K562 (cell line): ENCODE results near the gene ANKLE2. TPM values are rescaled to one million over a fixed set of nuclear protein-coding genes. Genes with fewer than 3 reads are reported as not detected.
A peak's percentile ranks its signal among the peaks of the same experiment; 100 is the strongest.

ENCODE experiments used
- ATAC-seq: fragments of 200-7000 bp; cut with Tn5 transposase; 3 replicates; pipeline ENCODE4 v1.9.1; 2020; ENCODE audit warnings: moderate library complexity
- BruUV-seq: library from RNA; stranded (reverse); fragments of 400-500 nt; replicated peaks from 2 replicates; lab custom pipeline; 2021; lab: Mats Ljungman, UMichigan
- CTCF ChIA-PET: fragments of 300-600 bp; formaldehyde crosslinking; extraction: SDS; loops from one replicate; lab custom pipeline; 2021; ENCODE audit warnings: low intra/inter-chr PET ratio; lab: Yijun Ruan, JAX
- POLR2A ChIA-PET: fragments of 300-600, 350-650 bp; sonication (Branson Sonifier 250); formaldehyde crosslinking; extraction: SDS; loops from one replicate; lab custom pipeline; 2021; ENCODE audit warnings: antibody characterized with exemption, inconsistent platforms; lab: Yijun Ruan, JAX
- DNase-seq, 4 experiments: peaks; one replicate each; pipeline versions ENCODE4 v3.0.0 to v3.0.0-alpha.2; 2011 to 2018; ENCODE audit warnings: low spot score in 3 of 4, mixed read lengths in 3 of 4; ENCODE audit errors: extremely low read depth in 1 of 4
- FAIRE-seq: peaks from 2 replicates; lab custom pipeline; 2011; peaks lifted over from hg19 to GRCh38; lab: Jason Lieb, UNC
- H2AFZ ChIP-seq: 2 replicates; pipeline ENCODE4 v1.6.0; 2011; ENCODE audit warnings: low read depth, low read length, control low read depth, inconsistent platforms
- H3K27ac ChIP-seq: fragments of 200-600 bp; 3 replicates; pipeline ENCODE4 v1.8.0; 2011; ENCODE audit warnings: low read depth, mild to moderate bottlenecking, control low read depth, inconsistent platforms, low read length, moderate library complexity, mixed read lengths; ENCODE audit errors: extremely low read depth
- H3K27me3 ChIP-seq, 2 experiments: fragments of 300-600 bp in 1 of 2; 2 replicates in 1 of 2; 3 replicates in 1 of 2; pipeline versions ENCODE4 v1.6.0 to v1.8.0; 2011; ENCODE audit warnings: inconsistent platforms in 2 of 2, low read length in 2 of 2, mild to moderate bottlenecking in 1 of 2, mixed read lengths in 1 of 2, moderate library complexity in 1 of 2; ENCODE audit not compliant: control insufficient read depth in 2 of 2, insufficient read depth in 2 of 2
- H3K36me3 ChIP-seq: fragments of 300-600 bp; 3 replicates; pipeline ENCODE4 v1.8.0; 2011; ENCODE audit warnings: mild to moderate bottlenecking, low read length, inconsistent platforms; ENCODE audit not compliant: control insufficient read depth, insufficient read depth
- H3K4me1 ChIP-seq, 2 experiments: fragments of 200-600 bp in 1 of 2; replicated peaks in 1 of 2; 2 replicates in 1 of 2; 3 replicates in 1 of 2; pipeline versions ENCODE4 v1.5.1 to v1.8.0; 2011; ENCODE audit warnings: inconsistent platforms in 2 of 2, low read length in 2 of 2, mild to moderate bottlenecking in 1 of 2, mixed read lengths in 1 of 2, moderate library complexity in 1 of 2; ENCODE audit not compliant: control insufficient read depth in 2 of 2, insufficient read depth in 2 of 2
- H3K4me2 ChIP-seq: 2 replicates; pipeline ENCODE4 v1.6.1; 2011; ENCODE audit warnings: low read length, control low read depth, inconsistent platforms, mixed read lengths; ENCODE audit not compliant: insufficient read depth
- H3K4me3 ChIP-seq: fragments of 200-600 bp; sonication (generic), shearing (Covaris generic); 2 replicates; pipeline ENCODE4 v1.5.1; 2016; ENCODE audit warnings: control low read depth, inconsistent platforms
- H3K79me2 ChIP-seq: fragments of 200-600 bp; 3 replicates; pipeline ENCODE4 v1.8.0; 2011; ENCODE audit warnings: low read length, inconsistent platforms; ENCODE audit not compliant: control insufficient read depth, insufficient read depth
- H3K9ac ChIP-seq, 2 experiments: 2 replicates each; pipeline versions ENCODE4 v1.6.0 to v1.6.1; 2011; ENCODE audit warnings: low read depth in 2 of 2, low read length in 2 of 2, control low read depth in 1 of 2, inconsistent platforms in 1 of 2, mild to moderate bottlenecking in 1 of 2, mixed read lengths in 1 of 2; ENCODE audit not compliant: insufficient read depth in 1 of 2
- H3K9me1 ChIP-seq: one replicate; pipeline ENCODE4 v1.6.0; 2011; ENCODE audit warnings: inconsistent platforms, mild to moderate bottlenecking, low read length, moderate library complexity; ENCODE audit not compliant: control insufficient read depth, insufficient read depth
- H3K9me3 ChIP-seq: replicated peaks from 2 replicates; pipeline ENCODE4 v1.5.1; 2011; ENCODE audit warnings: low read depth, low read length, inconsistent platforms; ENCODE audit not compliant: control insufficient read depth, insufficient read depth
- H4K20me1 ChIP-seq: replicated peaks from 2 replicates; pipeline ENCODE4 v1.6.1; 2011; ENCODE audit warnings: low read length, inconsistent platforms, mixed read lengths; ENCODE audit not compliant: control insufficient read depth, insufficient read depth
- C11orf30 ChIP-seq: fragments of 450-650 bp; IDR thresholded peaks from 2 replicates; pipeline ENCODE4 v1.6.1; 2016; ENCODE audit warnings: low read depth, mild to moderate bottlenecking
- MAFF ChIP-seq: IDR thresholded peaks from 2 replicates; pipeline ENCODE4 v1.6.1; 2012; ENCODE audit warnings: low read length, improper control_type of control experiment
- MCM3 ChIP-seq: fragments of 450-650 bp; IDR thresholded peaks from 2 replicates; pipeline ENCODE4 v1.6.1; 2016
- NCOA6 ChIP-seq: fragments of 450-650 bp; IDR thresholded peaks from 2 replicates; pipeline ENCODE4 v1.6.1; 2017; ENCODE audit warnings: mild to moderate bottlenecking
- NCOR1 ChIP-seq: fragments of 450-650 bp; IDR thresholded peaks from 2 replicates; pipeline ENCODE4 v1.6.1; 2016; ENCODE audit warnings: mild to moderate bottlenecking, moderate library complexity
- RFX7 ChIP-seq: fragments of 250-450 bp; sonication (Bioruptor Pico); IDR thresholded peaks from 2 replicates; pipeline ENCODE4 v1.5.1; 2021; ENCODE audit warnings: mild to moderate bottlenecking
- SIX5 ChIP-seq, 2 experiments: IDR thresholded peaks; 2 replicates each; pipeline ENCODE4 v1.6.1; 2011; ENCODE audit warnings: low read length in 2 of 2, borderline replicate concordance in 1 of 2, low read depth in 1 of 2, mild to moderate bottlenecking in 1 of 2, moderate library complexity in 1 of 2; ENCODE audit not compliant: insufficient read depth in 1 of 2
- XRCC5 ChIP-seq: fragments of 200-400 bp; formaldehyde crosslinking; IDR thresholded peaks from 2 replicates; pipeline ENCODE4 v1.6.1; 2017; ENCODE audit warnings: low read depth, mild to moderate bottlenecking, low read length
- ZNF316 ChIP-seq: fragments of 450-650 bp; IDR thresholded peaks from 2 replicates; pipeline ENCODE4 v1.6.1; 2016
- WGBS: fragments of 100-300 bp; shearing (Covaris generic); methylation state at CpG from one replicate; pipeline ENCODE4 v1.1.6; 2016; ENCODE audit warnings: low coverage, mixed read lengths; ENCODE audit not compliant: insufficient coverage; ENCODE audit errors: missing lambda C conversion rate; 5-methylcytosine and 5-hydroxymethylcytosine counted together
- in situ Hi-C: fragments of 300-500 bp; cut with MboI; formaldehyde crosslinking; loops from 4 replicates; pipeline ENCODE4 v1.15.0; 2018; ENCODE audit warnings: inconsistent platforms, mixed read lengths
- intact Hi-C: fragments of 100-400 bp; cut with micrococcal nuclease; formaldehyde crosslinking; loops from 2 replicates; pipeline ENCODE4 v1.14.2; 2022
- polyA plus RNA-seq, 8 experiments: library from polyadenylated mRNA; depleted of rRNA in 4 of 8; stranded (reverse) in 5 of 8; unstranded in 3 of 8; fragments of >200 nt; fragmentation: Nextera tagmentation in 2 of 8; fragmentation: Illumina TruSeq in 1 of 8; extraction: Ambion mirVana in 2 of 8; extraction: Trizol in 1 of 8; gene quantifications; 2 replicates each; pipeline versions ENCODE4 v1.2.1 to v1.2.3, GENCODE V29; 2011 to 2014; ENCODE audit warnings: inconsistent platforms in 1 of 8, missing spikeins in 1 of 8
- total RNA-seq, 7 experiments: library from RNA; depleted of rRNA in 6 of 7; stranded (reverse); fragments of >200 nt in 6 of 7; fragmentation: Illumina TruSeq in 2 of 7; extraction: Trizol in 2 of 7; gene quantifications; 2 replicates each; pipeline versions ENCODE4 v1.2.1 to v1.2.3, GENCODE V29; 2011 to 2021; ENCODE audit warnings: low replicate concordance in 1 of 7

Gene ANKLE2
- total and polyA plus RNA-seq, 9 of the 15 experiments (the other 6 are each of a cell fraction or from before 2014, with no cell fraction given), result 3.2 to 57.7 (median 45.6) TPM

DNA sequence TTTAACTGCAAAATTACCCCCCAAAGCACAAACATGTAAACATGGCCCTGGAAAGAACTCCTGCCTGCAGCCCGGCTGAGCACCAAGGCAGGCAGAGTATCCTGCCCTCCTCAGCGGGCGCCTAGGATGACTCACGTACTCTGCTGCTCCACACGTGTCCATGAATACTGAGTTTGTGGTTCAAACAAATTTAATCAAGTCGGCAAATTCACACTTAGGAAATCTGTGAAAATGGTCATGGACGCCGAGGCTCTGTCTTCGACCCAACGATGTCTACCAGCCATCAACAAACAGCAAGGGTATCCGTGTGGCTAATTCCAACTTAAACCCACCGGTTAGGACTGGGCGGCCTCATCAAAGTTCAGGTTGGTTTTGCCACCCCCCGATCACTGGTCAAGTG is 41.5 kb upstream of the ANKLE2 start:
- Histone ChIP-seq H3K9ac (no peak overlapping the region), H3K27ac (no peak overlapping the region), H3K4me3 (no peak overlapping the region), H2AFZ (no peak overlapping the region), H3K36me3 (peaks cover 86% of the 10 kb centered on the region), H3K27me3 (no peaks in the 10 kb centered on the region), H4K20me1 (peaks cover 24% of the 10 kb centered on the region), H3K4me2 (no peak overlapping the region), H3K4me1 (peaks cover 0 to 14% of the 10 kb centered on the region in 2 experiments; a peak in 3 of 5 replicates), H3K79me2 (peaks cover 27% of the 10 kb centered on the region), H3K9me3 (no peaks in the 10 kb centered on the region), H3K9me1 (peaks cover 8% of the 10 kb centered on the region)
- in situ Hi-C loops (no loop called here), intact Hi-C loops (no loop called here)
- no peak for ATAC-seq
- BruUV-seq, result no TSS peak
- no peak for FAIRE-seq
- no peak for TF ChIP-seq RFX7
- TF ChIP-seq XRCC5, result no peak
- TF ChIP-seq NCOA6, result no peak
- TF ChIP-seq SIX5 (IDR thresholded peaks at IDR 0.05; ENCODE audit: borderline replicate concordance in 1 of 2, insufficient read depth in 1 of 2, low read depth in 1 of 2, low read length in 2 of 2), result no peak
- peak; percentile 24; the same call in 1 of the 2 replicates for TF ChIP-seq C11orf30
- TF ChIP-seq MAFF, result no peak
- TF ChIP-seq MCM3, result no peak
- no peak for TF ChIP-seq NCOR1
- 0 out of 2 replicates have a peak, but pooled peaks have one; percentile 16 for TF ChIP-seq ZNF316
- WGBS, result 97% methylated on average over 14 of the region's 14 CpGs
- DNase-seq, result no peak
- CTCF ChIA-PET, result no interaction called here
- POLR2A ChIA-PET, result interaction anchor here (0.6 kb wide), 1 partner anchor 20 kb away, joined by 3 read pairs; no protein-coding TSS in a partner anchor
